Endothelial cell (in vitro differentiated cells): ENCODE measurements around the gene GNPTG. TPM values are rescaled to one million over a fixed set of nuclear protein-coding genes. Genes with fewer than 3 reads are reported as not detected.

Experiments used
- DNase-seq: peaks from one replicate; pipeline ENCODE4 v3.0.0; 2021; ENCODE audit warnings: low spot score
- H3K27ac Mint-ChIP-seq: one replicate; pipeline ENCODE4 v1.8.0; 2021; ENCODE audit warnings: mixed read lengths, inconsistent platforms; ENCODE audit not compliant: unreplicated experiment
- H3K27me3 Mint-ChIP-seq: one replicate; pipeline ENCODE4 v1.8.0; 2021; ENCODE audit warnings: mild to moderate bottlenecking, moderate library complexity, mixed read lengths, inconsistent platforms; ENCODE audit not compliant: unreplicated experiment
- H3K36me3 Mint-ChIP-seq: one replicate; pipeline ENCODE4 v1.8.0; 2021; ENCODE audit warnings: mild to moderate bottlenecking, low read depth, mixed read lengths, inconsistent platforms; ENCODE audit not compliant: unreplicated experiment
- H3K4me1 Mint-ChIP-seq: one replicate; pipeline ENCODE4 v1.8.0; 2021; ENCODE audit warnings: mild to moderate bottlenecking, mixed read lengths, inconsistent platforms; ENCODE audit not compliant: unreplicated experiment
- H3K4me3 Mint-ChIP-seq: one replicate; pipeline ENCODE4 v1.8.0; 2021; ENCODE audit warnings: mild to moderate bottlenecking, mixed read lengths, inconsistent platforms; ENCODE audit not compliant: unreplicated experiment
- H3K9me3 Mint-ChIP-seq: one replicate; pipeline ENCODE4 v1.8.0; 2021; ENCODE audit warnings: mixed read lengths, inconsistent platforms; ENCODE audit not compliant: unreplicated experiment
- total RNA-seq: library from RNA; stranded (reverse); fragmentation: NEBNext Ultra II Directional; extraction: Animal tissue kit (Norgen Biotek cat#: 25700); gene quantifications from one replicate; pipeline ENCODE4 v1.2.1, GENCODE V29; 2021; ENCODE audit not compliant: unreplicated experiment
- TF ChIP-seq, protein P1 (sequence below): fragments of 200-600 bp; sonication (generic); IDR thresholded peaks from one replicate; pipeline ENCODE4 v1.5.0; 2021; ENCODE audit warnings: antibody characterized with exemption; ENCODE audit not compliant: unreplicated experiment

Gene GNPTG
- total RNA-seq, 1 donor from 2014 or later = 47.9 TPM

DNA sequence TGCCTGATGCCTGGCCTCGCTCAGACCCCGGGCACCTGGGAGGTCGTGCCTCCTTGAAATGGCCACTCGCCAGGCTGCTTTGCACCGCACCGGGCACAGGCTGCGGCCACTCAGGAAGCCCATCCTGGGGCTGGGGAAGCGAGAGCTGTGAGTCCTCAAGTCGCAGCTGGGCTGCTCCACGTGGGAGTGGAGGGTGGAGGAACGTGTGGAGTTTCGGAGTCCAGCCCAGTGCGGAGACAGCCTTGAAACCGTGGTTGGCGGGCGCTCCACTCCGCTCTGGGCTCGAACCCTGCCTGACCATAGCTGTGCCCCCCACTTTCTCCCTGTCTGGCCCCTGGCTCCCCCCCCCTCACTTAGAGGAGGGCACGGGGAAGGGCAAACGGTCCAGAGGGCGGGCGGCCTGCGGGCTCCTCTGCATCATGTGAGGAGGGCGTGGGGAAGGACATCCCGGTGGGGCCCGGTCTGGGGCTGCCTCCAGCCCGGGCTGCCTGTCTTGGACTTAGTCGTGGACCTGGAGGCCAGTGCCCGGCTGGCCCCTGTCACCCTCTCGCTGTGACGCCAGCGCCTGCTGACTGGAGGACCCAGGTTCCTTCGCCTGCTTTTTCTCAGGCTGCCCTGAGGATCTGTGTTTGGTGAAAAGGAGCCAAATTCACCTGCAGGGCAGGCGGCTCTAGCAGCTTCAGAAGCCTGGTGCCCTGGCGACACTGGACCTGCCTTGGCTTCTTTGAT lies 39.8 kb upstream of the GNPTG start:
- no peak for DNase-seq
- H3K27me3 Mint-ChIP-seq = peaks cover 9% of the 10 kb centered on the region
- H3K4me1 Mint-ChIP-seq = peaks cover 14% of the 10 kb centered on the region
- TF ChIP-seq, protein P1, sequence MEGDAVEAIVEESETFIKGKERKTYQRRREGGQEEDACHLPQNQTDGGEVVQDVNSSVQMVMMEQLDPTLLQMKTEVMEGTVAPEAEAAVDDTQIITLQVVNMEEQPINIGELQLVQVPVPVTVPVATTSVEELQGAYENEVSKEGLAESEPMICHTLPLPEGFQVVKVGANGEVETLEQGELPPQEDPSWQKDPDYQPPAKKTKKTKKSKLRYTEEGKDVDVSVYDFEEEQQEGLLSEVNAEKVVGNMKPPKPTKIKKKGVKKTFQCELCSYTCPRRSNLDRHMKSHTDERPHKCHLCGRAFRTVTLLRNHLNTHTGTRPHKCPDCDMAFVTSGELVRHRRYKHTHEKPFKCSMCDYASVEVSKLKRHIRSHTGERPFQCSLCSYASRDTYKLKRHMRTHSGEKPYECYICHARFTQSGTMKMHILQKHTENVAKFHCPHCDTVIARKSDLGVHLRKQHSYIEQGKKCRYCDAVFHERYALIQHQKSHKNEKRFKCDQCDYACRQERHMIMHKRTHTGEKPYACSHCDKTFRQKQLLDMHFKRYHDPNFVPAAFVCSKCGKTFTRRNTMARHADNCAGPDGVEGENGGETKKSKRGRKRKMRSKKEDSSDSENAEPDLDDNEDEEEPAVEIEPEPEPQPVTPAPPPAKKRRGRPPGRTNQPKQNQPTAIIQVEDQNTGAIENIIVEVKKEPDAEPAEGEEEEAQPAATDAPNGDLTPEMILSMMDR = no peak
- H3K27ac Mint-ChIP-seq = no peak overlapping the region
- H3K4me3 Mint-ChIP-seq = no peak overlapping the region
- no peaks in the 10 kb centered on the region for H3K9me3 Mint-ChIP-seq
- peaks cover 14% of the 10 kb centered on the region for H3K36me3 Mint-ChIP-seq

DNA sequence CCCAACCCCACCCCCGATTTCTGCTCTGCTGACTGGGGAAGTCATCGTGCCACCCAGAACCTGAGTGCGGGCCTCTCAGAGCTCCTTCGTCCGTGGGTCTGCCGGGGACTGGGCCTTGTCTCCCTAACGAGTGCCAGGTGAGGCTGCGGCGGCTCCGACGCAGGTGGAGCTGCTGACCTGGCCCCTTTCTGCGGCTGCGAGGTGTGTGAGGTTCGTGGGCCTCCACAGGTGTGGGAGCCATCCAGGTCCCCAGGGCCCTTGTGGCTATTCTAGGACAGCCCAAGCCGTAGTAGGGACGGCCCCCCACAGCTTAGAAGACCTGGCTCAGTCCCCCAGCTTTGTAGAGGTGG lies 39.3 kb upstream of the GNPTG start:
- peak overlapping the region; percentile 59 for H3K4me3 Mint-ChIP-seq
- peaks cover 19% of the 10 kb centered on the region for H3K36me3 Mint-ChIP-seq
- no peaks in the 10 kb centered on the region for H3K9me3 Mint-ChIP-seq
- no peak for DNase-seq
- H3K4me1 Mint-ChIP-seq = peaks cover 14% of the 10 kb centered on the region
- peak overlapping the region; percentile 57 for H3K27ac Mint-ChIP-seq
- H3K27me3 Mint-ChIP-seq = peaks cover 9% of the 10 kb centered on the region
- TF ChIP-seq, protein P1 = no peak

DNA sequence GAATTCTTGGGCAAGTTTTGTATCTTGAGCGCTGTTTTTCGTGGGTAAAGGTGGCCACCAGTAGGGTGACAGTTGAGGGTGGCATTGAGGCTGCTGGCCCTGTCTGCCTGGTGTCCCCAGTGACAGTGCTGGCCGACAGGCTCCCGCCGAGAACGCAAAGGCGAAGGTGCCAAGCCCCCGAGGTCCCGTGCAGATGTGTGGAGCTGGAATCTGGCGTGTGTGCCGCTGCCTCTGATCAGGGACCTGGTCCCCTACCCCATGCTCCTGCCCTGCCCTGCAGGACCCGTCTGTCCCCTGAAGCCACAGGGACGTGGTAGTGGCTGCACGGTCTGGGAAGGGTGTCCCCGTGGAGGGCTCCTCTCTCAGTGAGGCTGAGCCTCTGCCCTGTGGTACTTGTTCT lies 38.8 kb upstream of the GNPTG start:
- peaks cover 13% of the 10 kb centered on the region for H3K27me3 Mint-ChIP-seq
- TF ChIP-seq, protein P1 = no peak

DNA sequence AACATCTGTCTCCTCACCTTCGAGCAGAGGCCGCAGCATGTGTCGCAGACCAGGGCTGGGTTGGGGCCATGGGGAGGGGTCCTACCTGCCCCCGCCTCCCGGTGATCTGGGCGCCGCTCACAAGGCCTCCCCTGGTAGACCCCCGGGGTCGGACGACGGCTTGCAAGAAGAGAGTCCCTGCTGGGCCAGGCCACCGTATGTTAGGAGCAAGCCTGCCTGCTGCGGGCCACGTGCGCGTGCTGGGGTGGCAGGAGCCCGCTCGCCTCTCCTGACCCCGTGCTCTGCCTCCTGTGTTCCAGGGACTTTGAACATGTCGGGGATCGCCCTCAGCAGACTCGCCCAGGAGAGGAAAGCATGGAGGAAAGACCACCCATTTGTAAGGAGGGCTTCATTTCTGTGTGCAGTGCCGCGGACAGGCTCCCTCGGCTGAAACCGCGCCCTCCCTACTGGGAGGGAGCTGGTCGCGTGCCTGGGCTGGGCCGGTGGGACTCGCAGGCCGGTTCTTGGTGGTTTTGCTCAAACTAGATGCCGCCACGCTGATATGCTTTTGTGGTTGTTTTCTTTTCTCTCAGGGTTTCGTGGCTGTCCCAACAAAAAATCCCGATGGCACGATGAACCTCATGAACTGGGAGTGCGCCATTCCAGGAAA lies 37.9 kb upstream of the GNPTG start:
- Mint-ChIP-seq H3K4me1 (peaks cover 14% of the 10 kb centered on the region), H3K27ac (no peak overlapping the region), H3K27me3 (peaks cover 14% of the 10 kb centered on the region), H3K4me3 (no peak overlapping the region), H3K9me3 (no peaks in the 10 kb centered on the region), H3K36me3 (peaks cover 32% of the 10 kb centered on the region)
- TF ChIP-seq, protein P1 = no peak
- no peak for DNase-seq

More for the DNA sequence above, 38.8 kb upstream of the GNPTG start:
- Mint-ChIP-seq H3K36me3 (peaks cover 24% of the 10 kb centered on the region), H3K4me3 (peak overlapping the region; percentile 59), H3K9me3 (no peaks in the 10 kb centered on the region), H3K4me1 (peaks cover 14% of the 10 kb centered on the region), H3K27ac (peak overlapping the region; percentile 57)
- DNase-seq = no peak
